ENCODE results near the gene IYD. TPM values are rescaled to one million over a fixed set of nuclear protein-coding genes. Genes with fewer than 3 reads are reported as not detected.
A peak's percentile ranks its signal among the peaks of the same experiment; 100 is the strongest.

The IYD gene
- total and polyA plus RNA-seq, 9 of the 15 experiments (the other 6 are each of a cell fraction or from before 2014, with no cell fraction given), result not detected

- Histone ChIP-seq H3K4me2 (ENCODE audit: insufficient read depth, low read length) (peak overlapping the region; percentile 50), H3K4me1 (replicated peaks in 1 of 2; ENCODE audit: control insufficient read depth in 2 of 2, insufficient read depth in 2 of 2, low read length in 2 of 2) (peaks cover 10 to 30% of the 10 kb centered on the region in 2 experiments; a peak in 4 of 5 replicates), H3K36me3 (ENCODE audit: control insufficient read depth, insufficient read depth, low read length) (no peaks in the 10 kb centered on the region), H3K27me3 (ENCODE audit: control insufficient read depth in 2 of 2, insufficient read depth in 2 of 2, low read length in 2 of 2) (no peaks in the 10 kb centered on the region), H3K9me1 (ENCODE audit: control insufficient read depth, insufficient read depth, low read length) (no peaks in the 10 kb centered on the region), H3K9ac (ENCODE audit: insufficient read depth in 1 of 2, low read depth in 2 of 2, low read length in 2 of 2) (peak overlapping the region; percentile 17 to 76; a peak in 2 of 4 replicates), H3K4me3 (no peak overlapping the region), H2AFZ (ENCODE audit: low read depth, low read length) (peak overlapping the region; percentile 84), H3K9me3 (replicated peaks; ENCODE audit: control insufficient read depth, insufficient read depth, low read depth, low read length) (no peaks in the 10 kb centered on the region), H4K20me1 (replicated peaks; ENCODE audit: control insufficient read depth, insufficient read depth, low read length) (no peaks in the 10 kb centered on the region), H3K27ac (ENCODE audit: extremely low read depth, low read depth, low read length) (peak overlapping the region; percentile 40; the same call in 2 of the 3 replicates), H3K79me2 (ENCODE audit: control insufficient read depth, insufficient read depth, low read length) (no peaks in the 10 kb centered on the region)
- DNase-seq (ENCODE audit: extremely low read depth in 1 of 4, low spot score in 3 of 4) (peak in 2 of 4 experiments; percentile 36 to 55), FAIRE-seq (peak; percentile 70), ATAC-seq (peak; percentile 72)
- 31% methylated on average over 5 of the region's 5 CpGs for WGBS (ENCODE audit: insufficient coverage, low coverage, missing lambda C conversion rate)
- intact Hi-C loops (cut with micrococcal nuclease), result no loop called here
- CTCF ChIA-PET (ENCODE audit: low intra/inter-chr PET ratio), result no interaction called here
- BruUV-seq (replicated peaks), result TSS peak; percentile 64
- in situ Hi-C loops (cut with MboI), result no loop called here
- POLR2A ChIA-PET, result interaction anchor here (0.9 to 1.4 kb wide), 4 partner anchors 9 to 1125 kb away, joined by 3 to 4 read pairs (median 3); partner anchors contain the start of gene RMND1
- TF ChIP-seq HSF4 (CRISPR knock-in tag; IDR thresholded peaks at IDR 0.05; ENCODE audit: borderline replicate concordance), result peak; percentile 7; the same call in 1 of the 2 replicates
- TF ChIP-seq RBBP5 (IDR thresholded peaks at IDR 0.05; ENCODE audit: borderline replicate concordance, insufficient read depth, low read length, poor library complexity, severe bottlenecking), result no peak
- 0 out of 2 replicates have a peak, but pooled peaks have one; percentile 21 for TF ChIP-seq ZNF395 (CRISPR knock-in tag; IDR thresholded peaks at IDR 0.05)
- 0 out of 2 replicates have a peak, but pooled peaks have one; percentile 18 for TF ChIP-seq SMARCE1 (IDR thresholded peaks at IDR 0.05)
- TF ChIP-seq CBFA2T2 (conservative IDR thresholded peaks at IDR 0.05), result peak; percentile 46
- peak; percentile 58; the same call in 1 of the 2 replicates for TF ChIP-seq SPI1 (IDR thresholded peaks at IDR 0.05; ENCODE audit: borderline replicate concordance, low read depth, low read length)
- no peak for TF ChIP-seq NFE2L1 (tag; IDR thresholded peaks at IDR 0.05; ENCODE audit: borderline replicate concordance, low read depth)
- TF ChIP-seq NRF1 (conservative IDR thresholded peaks at IDR 0.05 in 1 of 2, IDR thresholded peaks at IDR 0.05 in 1 of 2), result 0 out of 4 replicates have a peak, but pooled peaks of 1 of the 2 experiments have one; percentile 9
- no peak for TF ChIP-seq L3MBTL2 (IDR thresholded peaks at IDR 0.05)
- no peak for TF ChIP-seq HMGXB4 (CRISPR knock-in tag; IDR thresholded peaks at IDR 0.05)
- TF ChIP-seq CREB3 (tag; conservative IDR thresholded peaks at IDR 0.05; ENCODE audit: low read depth), result 0 out of 2 replicates have a peak, but pooled peaks have one; percentile 37
- TF ChIP-seq BCLAF1 (IDR thresholded peaks at IDR 0.05; ENCODE audit: borderline replicate concordance in 1 of 2, control insufficient read depth in 1 of 2, low read depth in 2 of 2, low read length in 1 of 2), result no peak
Measured at GRCh38 chr6:150327117-150327774, 41.6 kb upstream of the IYD start.

All from K562 (cell line).